GM23248 (cell line): Measurements from ENCODE around the gene SIX2.

Experiments
- EZH2 ChIP-seq: fragments of 200-600 bp; sonication (generic); IDR thresholded peaks from 2 replicates; pipeline ENCODE4 v1.6.1; 2018; ENCODE audit warnings: antibody characterized with exemption, mild to moderate bottlenecking; ENCODE audit not compliant: insufficient read depth, poor library complexity, severe bottlenecking
- EZH2phosphoT487 ChIP-seq: fragments of 200-600 bp; sonication (generic); IDR thresholded peaks from 2 replicates; pipeline ENCODE4 v1.6.1; 2018; ENCODE audit warnings: antibody characterized with exemption, moderate library complexity, mild to moderate bottlenecking, low read depth; ENCODE audit not compliant: insufficient read depth

DNA sequence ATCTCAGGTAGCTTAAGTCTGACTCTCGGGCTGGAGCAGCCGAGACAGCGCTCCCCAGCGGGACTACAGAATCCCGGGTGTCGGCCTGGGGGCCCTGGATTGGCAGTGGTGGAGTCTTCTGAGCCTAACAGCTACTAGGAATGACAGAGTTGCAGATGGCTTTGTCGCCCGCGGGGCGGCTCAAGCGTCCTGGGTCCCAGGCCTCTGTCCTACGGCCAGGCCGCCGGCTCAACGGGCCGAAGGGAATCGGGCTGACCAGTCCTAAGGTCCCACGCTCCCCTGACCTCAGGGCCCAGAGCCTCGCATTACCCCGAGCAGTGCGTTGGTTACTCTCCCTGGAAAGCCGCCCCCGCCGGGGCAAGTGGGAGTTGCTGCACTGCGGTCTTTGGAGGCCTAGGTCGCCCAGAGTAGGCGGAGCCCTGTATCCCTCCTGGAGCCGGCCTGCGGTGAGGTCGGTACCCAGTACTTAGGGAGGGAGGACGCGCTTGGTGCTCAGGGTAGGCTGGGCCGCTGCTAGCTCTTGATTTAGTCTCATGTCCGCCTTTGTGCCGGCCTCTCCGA, 8.8 kb downstream of the SIX2 start:
- no peak for TF ChIP-seq EZH2
- TF ChIP-seq EZH2phosphoT487, result no peak
